Thyroid gland (tissue), 4 donors: ENCODE measurements around the gene ANKS1A.

Experiments used
- POLR2A ChIP-seq, 2 donors: fragments of 450-650 bp; IDR thresholded peaks; one replicate each; pipeline ENCODE4 v1.6.1; 2017; ENCODE audit warnings: antibody characterized with exemption in 2 of 2, mild to moderate bottlenecking in 2 of 2, moderate library complexity in 1 of 2
- TF ChIP-seq, protein P1 (sequence below), 6 experiments: fragments of 200-600 bp in 3 of 6; fragments of 450-650 bp in 3 of 6; sonication (generic) in 3 of 6; IDR thresholded peaks; one replicate each; pipeline ENCODE4 v1.5.1; 2016 to 2019; ENCODE audit warnings: antibody characterized with exemption in 6 of 6, mild to moderate bottlenecking in 2 of 6, inconsistent platforms in 1 of 6, moderate library complexity in 1 of 6

DNA sequence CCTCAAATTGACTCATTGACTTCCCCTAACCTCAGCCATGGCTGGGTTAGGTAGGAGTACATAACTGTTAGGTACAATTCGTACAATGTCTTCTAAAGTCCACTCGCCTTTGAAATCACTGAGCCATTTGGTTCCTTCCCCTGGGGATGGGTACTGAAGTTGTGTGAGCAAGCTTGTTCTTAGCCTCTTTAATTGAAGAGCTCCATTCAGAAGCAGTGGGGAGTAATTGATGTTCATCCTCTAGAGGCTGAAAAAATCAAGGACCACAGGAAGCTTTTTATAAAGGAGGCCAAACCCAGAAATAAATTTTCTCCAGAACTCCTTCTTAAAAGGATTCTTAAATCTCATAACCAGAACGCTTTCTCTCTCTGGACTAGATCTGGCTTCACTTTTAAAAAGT, 60.6 kb downstream of the ANKS1A start:
- TF ChIP-seq, protein P1, sequence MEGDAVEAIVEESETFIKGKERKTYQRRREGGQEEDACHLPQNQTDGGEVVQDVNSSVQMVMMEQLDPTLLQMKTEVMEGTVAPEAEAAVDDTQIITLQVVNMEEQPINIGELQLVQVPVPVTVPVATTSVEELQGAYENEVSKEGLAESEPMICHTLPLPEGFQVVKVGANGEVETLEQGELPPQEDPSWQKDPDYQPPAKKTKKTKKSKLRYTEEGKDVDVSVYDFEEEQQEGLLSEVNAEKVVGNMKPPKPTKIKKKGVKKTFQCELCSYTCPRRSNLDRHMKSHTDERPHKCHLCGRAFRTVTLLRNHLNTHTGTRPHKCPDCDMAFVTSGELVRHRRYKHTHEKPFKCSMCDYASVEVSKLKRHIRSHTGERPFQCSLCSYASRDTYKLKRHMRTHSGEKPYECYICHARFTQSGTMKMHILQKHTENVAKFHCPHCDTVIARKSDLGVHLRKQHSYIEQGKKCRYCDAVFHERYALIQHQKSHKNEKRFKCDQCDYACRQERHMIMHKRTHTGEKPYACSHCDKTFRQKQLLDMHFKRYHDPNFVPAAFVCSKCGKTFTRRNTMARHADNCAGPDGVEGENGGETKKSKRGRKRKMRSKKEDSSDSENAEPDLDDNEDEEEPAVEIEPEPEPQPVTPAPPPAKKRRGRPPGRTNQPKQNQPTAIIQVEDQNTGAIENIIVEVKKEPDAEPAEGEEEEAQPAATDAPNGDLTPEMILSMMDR (IDR thresholded peaks at IDR 0.05): no peak
- no peak for TF ChIP-seq POLR2A (IDR thresholded peaks at IDR 0.05)
